Left renal cortex interstitium (tissue), 4 donors: ENCODE results near the gene ITIH3. TPM values are rescaled to one million over a fixed set of nuclear protein-coding genes. Genes with fewer than 3 reads are reported as not detected.

Experiments
- DNase-seq, 4 donors: peaks; one replicate each; pipeline ENCODE4 v3.0.0-alpha.2; 2013; ENCODE audit warnings: low read depth in 4 of 4, low spot score in 2 of 4, missing footprints in 1 of 4
- polyA plus RNA-seq, 4 donors: library from polyadenylated mRNA; unstranded; fragments of 120-200 nt; gene quantifications; one replicate each; pipeline ENCODE4 v1.2.1, GENCODE V29; 2013; ENCODE audit not compliant: insufficient read length in 4 of 4

ITIH3 gene
- polyA plus RNA-seq, 4 donors, result 7.7 to 10.1 (median 8.0) TPM

- DNase-seq, result no peak
These were observed 25.3 kb downstream of the ITIH3 start for GRCh38 chr3:52819936-52820335.

DNA sequence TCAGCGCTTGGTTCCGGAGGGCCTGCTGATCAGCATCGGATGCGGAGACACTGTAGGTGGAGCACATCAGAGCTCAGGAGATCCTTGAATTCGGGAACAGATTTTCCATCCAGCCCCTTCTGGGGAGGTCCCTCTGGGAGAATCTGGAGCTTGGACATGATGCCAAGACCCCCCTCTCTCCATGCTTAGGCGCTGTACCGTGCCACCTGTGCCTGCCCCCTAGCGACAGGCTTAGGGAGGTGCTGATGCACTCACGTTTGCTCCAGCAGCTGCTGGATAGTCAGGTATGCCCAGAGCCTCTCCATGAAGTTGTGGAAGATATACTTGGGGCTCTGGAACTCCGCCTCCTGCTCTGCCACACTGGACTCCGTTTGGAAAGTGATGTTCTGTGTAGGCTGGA lies 26.1 kb downstream of the ITIH3 start:
- no peak for DNase-seq

GRCh38 chr3:52822363-52822762 lies 27.8 kb downstream of the ITIH3 start:
- no peak for DNase-seq

DNA sequence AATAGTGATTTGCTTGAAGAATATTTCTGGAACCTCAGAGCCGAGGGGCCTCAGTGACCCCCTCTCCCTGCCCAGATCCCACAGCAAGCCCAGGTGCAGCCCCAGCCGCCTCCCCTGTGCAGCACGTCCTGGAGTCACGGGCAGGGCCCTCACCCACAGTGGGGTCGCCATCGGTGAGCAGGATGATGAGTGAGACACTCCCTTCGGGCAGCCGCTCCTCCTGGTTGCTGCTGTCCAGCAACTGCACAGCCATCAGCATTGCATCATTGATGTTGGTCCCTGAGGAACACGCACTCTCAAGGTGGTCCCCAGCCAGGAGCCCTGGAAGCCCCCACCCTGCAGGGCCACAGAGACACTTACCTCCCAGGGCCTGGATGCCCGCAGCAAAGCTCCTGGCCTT lies 29.4 kb downstream of the ITIH3 start:
- no peak for DNase-seq

- DNase-seq, result no peak
These were observed 32.8 kb downstream of the ITIH3 start for GRCh38 chr3:52827441-52827840.

GRCh38 chr3:52827866-52828376 lies 33.3 kb downstream of the ITIH3 start:
- DNase-seq, result no peak

- DNase-seq, result no peak
These were observed 34.9 kb downstream of the ITIH3 start for GRCh38 chr3:52829482-52829881.

DNA sequence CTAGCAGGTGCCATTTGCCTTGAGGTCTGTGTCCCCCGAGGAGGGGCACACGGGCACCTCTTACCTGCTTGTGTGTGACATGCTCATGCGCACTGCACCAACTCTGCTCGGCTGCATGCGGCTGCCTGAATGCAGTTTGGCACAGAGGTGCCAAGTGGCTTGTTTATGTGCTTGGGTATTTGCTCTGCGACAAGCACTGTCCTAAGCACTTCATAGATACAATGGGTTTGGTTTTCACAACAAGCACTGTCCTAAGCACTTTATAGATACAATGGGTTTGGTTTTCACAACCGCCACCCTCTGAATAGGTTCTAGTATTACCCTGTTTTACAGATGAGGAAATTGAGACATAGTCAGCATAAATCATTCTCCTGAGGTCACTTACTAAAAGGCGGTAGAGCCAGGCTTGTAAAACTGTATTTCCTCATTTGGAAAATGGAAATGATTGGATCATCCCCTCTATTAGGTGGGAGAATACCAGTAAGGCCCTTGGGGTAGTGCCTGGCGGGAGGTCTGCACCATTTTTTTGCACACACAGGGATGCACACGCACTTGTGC lies 35.4 kb downstream of the ITIH3 start:
- no peak for DNase-seq

DNA sequence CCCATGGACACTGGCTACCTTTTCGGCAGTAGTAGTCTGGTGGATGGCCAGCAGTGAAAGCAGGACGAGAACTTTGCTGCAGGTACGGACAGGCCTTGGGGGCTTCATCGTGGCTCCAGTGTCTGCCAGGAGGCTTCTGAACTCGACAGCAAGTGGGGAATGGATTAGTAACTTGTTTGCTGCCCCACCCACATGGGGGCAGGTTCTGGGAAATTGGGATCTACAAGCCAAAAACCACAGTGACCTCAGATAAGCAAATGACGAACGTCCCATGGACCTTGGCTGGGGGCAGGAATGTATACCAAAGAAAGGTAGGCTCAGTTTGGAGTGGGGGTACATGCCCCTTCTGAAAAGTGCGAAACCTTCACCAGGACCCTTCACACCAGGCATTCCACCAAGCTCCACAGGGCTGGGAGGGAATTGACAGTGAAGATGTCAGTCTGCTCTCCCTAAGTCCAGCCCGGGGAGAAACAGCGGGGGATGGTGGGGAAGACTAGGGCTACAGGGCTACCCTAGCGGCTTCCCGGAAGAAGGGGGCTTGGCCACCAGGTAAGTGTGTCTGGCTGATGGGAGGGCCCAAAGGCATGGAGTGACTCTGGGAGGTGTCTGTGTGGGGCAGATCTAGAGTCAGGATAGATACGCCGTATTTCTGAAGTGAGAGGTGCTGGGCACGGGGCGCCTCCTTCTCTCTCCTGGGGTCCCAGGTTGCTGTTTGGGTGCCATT lies 36.1 kb downstream of the ITIH3 start, which contains the start of gene ITIH4:
Gene ITIH4, minus strand, starts transcription at position 138 of the 724 bp plus-strand sequence. Its CDS starts 30 bp downstream, at position 108.
- no peak for DNase-seq

GRCh38 chr3:52831500-52832301 lies 37.1 kb downstream of the ITIH3 start:
- no peak for DNase-seq

GRCh38 chr3:52833202-52833601 lies 38.6 kb downstream of the ITIH3 start:
- DNase-seq, result no peak

DNA sequence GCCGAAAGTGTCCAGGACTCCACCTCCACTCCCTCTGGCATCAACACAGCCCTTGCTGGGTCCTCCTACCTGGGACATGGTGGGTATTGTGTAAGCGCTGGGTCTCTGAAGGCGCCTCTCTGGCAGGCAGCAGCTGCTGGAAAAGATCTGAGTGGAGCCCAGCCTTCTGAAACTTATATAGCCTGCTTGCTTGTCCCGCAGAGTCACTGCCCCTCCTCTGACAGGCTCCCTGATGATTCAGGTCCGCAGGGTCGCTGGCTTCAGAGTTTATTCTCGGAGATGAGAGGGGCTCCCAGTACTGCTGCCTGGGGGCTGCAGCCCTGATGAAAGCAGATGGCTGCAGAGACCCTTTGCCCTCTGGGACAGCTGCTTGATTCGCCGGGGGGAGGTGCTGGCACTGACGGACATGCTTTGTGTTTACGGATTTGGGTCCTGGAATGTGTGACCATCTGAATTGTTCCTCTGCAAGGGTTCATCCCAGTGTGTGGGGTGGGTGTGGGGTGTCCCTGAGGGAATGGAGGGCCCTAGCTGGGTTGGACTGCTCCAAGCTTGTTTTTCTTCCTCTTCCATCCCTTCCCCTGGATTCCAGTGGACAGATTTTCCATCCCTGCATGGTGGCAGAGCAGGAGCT lies 40.4 kb downstream of the ITIH3 start, which contains the start of gene MUSTN1:
Gene MUSTN1, minus strand, starts transcription at position 149 of the 631 bp plus-strand sequence. Its CDS starts 71 bp downstream, at position 78.
- no peak for DNase-seq

DNA sequence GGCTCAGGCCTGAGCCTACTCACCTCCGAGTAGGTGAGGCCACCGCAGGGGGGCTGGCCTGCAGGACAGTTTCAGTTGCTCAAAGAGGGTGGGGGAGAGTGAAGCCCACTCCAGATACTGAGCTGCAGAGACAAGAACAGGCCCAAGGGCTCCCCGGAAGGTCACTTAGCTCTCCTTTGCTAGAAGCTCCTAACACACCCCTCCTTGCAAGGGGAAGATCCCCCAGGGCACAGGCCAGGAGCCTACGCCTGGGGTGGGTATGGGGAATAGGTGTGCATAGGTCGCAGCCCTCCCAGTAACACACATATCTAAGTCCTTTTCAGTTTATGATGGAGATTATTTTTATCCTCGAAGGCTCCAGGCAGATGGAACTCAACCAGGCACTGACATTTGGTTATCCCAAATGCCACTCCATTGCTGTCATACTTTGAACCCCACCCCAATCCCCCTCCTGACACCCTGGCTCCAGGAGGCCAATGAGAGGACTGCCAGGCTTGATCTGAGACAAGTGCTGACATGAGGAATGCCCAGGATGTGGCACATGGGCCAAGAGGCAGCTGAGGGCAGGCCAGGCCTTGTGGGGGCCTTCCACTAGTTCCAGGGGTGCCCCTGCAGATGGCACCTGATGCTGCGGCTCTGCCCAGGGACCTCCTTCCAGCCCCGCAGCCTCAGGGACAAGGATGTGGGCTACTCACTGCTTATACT lies 41.3 kb downstream of the ITIH3 start:
- DNase-seq, result no peak

DNA sequence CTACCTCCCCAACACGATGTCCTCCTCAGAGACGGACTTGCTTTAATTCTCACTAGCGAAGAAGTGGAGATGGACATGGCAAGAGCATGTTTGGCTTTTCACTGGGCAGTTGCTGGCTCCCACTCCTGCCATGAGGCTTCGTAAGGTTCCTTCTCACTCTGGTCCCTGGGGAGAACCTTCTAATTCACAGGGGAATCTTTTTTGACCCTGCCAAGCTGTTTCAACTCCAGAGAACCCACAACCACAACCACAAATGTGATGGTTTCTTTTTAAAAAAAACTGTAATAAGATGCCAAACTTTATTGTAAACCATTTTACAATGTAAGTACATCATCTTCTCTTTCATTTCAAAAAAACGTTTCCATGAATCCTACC lies 41.9 kb downstream of the ITIH3 start:
- no peak for DNase-seq

DNA sequence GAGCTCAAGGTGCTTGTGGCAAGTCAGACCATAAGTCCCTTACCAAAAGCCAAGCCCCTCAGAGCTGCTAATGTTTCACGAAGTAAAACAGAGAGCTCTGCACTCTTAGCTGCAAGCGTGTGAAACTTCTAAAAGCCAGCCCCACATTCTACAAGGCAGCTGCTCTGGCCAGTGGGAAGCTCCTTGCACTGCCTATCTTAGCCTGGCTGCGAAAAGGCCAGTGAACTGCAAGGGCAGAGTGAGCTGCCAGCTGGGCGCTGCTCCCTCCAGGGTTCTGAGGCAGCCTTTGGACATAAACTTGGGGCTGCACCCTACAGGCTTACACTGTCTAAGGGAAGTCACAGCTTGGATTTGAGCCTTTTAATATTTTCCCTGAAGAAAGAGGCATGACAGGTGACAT lies 42.4 kb downstream of the ITIH3 start:
- DNase-seq, result no peak

GRCh38 chr3:52838561-52839267 lies 44.1 kb downstream of the ITIH3 start:
- no peak for DNase-seq

GRCh38 chr3:52839268-52839575 lies 44.6 kb downstream of the ITIH3 start:
- no peak for DNase-seq

DNA sequence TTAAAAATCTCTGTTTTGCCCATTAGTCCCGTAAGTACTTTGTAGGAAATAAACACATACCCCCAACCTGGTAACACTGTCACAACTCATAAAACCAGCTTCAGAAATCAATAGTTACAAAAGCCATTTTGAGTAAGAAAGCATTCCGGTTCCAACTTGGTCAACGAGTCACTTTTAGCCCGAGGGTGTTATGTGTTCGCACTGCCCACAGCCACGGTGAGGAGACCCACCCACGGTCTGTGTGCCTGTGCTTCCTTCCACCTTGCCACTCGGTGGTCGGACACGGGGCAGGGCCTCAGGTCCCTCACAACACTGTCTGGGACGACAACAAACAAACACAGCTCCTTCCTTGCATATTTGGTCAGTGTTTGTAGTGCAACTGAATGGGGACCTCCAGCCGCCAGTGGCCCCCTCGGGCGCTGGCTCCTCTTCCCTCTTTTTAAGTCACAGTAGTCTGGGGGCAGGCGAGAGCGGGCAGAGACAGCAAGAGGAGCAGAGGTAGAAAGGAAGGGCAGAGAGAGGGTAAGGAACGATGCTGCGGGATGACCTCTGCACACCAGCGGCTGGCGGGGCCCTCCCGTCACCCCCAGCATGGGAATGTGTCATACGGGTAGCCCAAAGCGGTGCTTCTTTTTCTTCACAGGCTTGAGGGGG lies 45.4 kb downstream of the ITIH3 start:
- DNase-seq, result no peak
